Measurements from ENCODE around the gene FYTTD1.
"Not testable (repeated sequence)": the region's sequence is repeated elsewhere in the genome, so short reads cannot be mapped to it uniquely, and the experiment has no call there.

FYTTD1 gene

GRCh38 chr3:197749601-197750395, at the start of gene FYTTD1:
TSS of gene FYTTD1 (plus strand) at chr3:197749883. CDS start at chr3:197749972, 89 bp downstream.
- no peak for FAIRE-seq

GRCh38 chr3:197700095-197700494, 49.6 kb upstream of the FYTTD1 start:
- no peak for FAIRE-seq

- no peak for FAIRE-seq
Measured at GRCh38 chr3:197701841-197702240, 47.8 kb upstream of the FYTTD1 start.

- FAIRE-seq: no peak
Measured at GRCh38 chr3:197706658-197707057, 43.0 kb upstream of the FYTTD1 start.

GRCh38 chr3:197709135-197709534, 40.5 kb upstream of the FYTTD1 start:
- FAIRE-seq: no peak

- not testable (repeated sequence) for FAIRE-seq
Measured at GRCh38 chr3:197710965-197711364, 38.7 kb upstream of the FYTTD1 start.

- peak; percentile 90 for FAIRE-seq
Measured at GRCh38 chr3:197711973-197712707, 37.5 kb upstream of the FYTTD1 start.

- FAIRE-seq: no peak
Measured at GRCh38 chr3:197713477-197713822, 36.2 kb upstream of the FYTTD1 start.

- no peak for FAIRE-seq
Measured at GRCh38 chr3:197714251-197714650, 35.4 kb upstream of the FYTTD1 start.

- no peak for FAIRE-seq
Measured at GRCh38 chr3:197718891-197719290, 30.8 kb upstream of the FYTTD1 start.

- FAIRE-seq: no peak
Measured at GRCh38 chr3:197720694-197721093, 29.0 kb upstream of the FYTTD1 start.

GRCh38 chr3:197722734-197723133, 26.9 kb upstream of the FYTTD1 start:
- FAIRE-seq: no peak

- FAIRE-seq: not testable (repeated sequence)
Measured at GRCh38 chr3:197727878-197728277, 21.8 kb upstream of the FYTTD1 start.

GRCh38 chr3:197728487-197728886, 21.2 kb upstream of the FYTTD1 start:
- FAIRE-seq: no peak

GRCh38 chr3:197730200-197730599, 19.5 kb upstream of the FYTTD1 start:
- FAIRE-seq: no peak

GRCh38 chr3:197730770-197731169, 18.9 kb upstream of the FYTTD1 start:
- not testable (repeated sequence) for FAIRE-seq

GRCh38 chr3:197731483-197731882, 18.2 kb upstream of the FYTTD1 start:
- FAIRE-seq: not testable (repeated sequence)

- FAIRE-seq: no peak
Measured at GRCh38 chr3:197733042-197733441, 16.6 kb upstream of the FYTTD1 start.

GRCh38 chr3:197734667-197735318, 14.9 kb upstream of the FYTTD1 start:
- no peak for FAIRE-seq

- FAIRE-seq: no peak
Measured at GRCh38 chr3:197736010-197736490, 13.6 kb upstream of the FYTTD1 start.

- peak; percentile 85 for FAIRE-seq
Measured at GRCh38 chr3:197736491-197737318, 13.0 kb upstream of the FYTTD1 start, which contains the start of gene RUBCN. TSS of gene RUBCN (minus strand) at chr3:197736904. CDS start at chr3:197736719, 185 bp downstream.

- FAIRE-seq: no peak
Measured at GRCh38 chr3:197737319-197737649, 12.4 kb upstream of the FYTTD1 start.

Data from G401.6 (cell line).